CMK (cell line): ENCODE measurements around the gene SLC4A4.

Source experiments
- DNase-seq: peaks from one replicate; pipeline ENCODE4 v3.0.0-alpha.2; 2010; ENCODE audit warnings: low read depth

SLC4A4 gene

GRCh38 chr4:71338846-71339593, at the start of gene SLC4A4:
TSS of gene SLC4A4 (plus strand) at chr4:71339020.
- DNase-seq: no peak

GRCh38 chr4:71290074-71290473, 48.7 kb upstream of the SLC4A4 start:
- no peak for DNase-seq

GRCh38 chr4:71290476-71290875, 48.3 kb upstream of the SLC4A4 start:
- DNase-seq: no peak

- DNase-seq: no peak
Measured at GRCh38 chr4:71292228-71292627, 46.6 kb upstream of the SLC4A4 start.

- no peak for DNase-seq
Measured at GRCh38 chr4:71293705-71294104, 45.1 kb upstream of the SLC4A4 start.

- DNase-seq: no peak
Measured at GRCh38 chr4:71294301-71294700, 44.5 kb upstream of the SLC4A4 start.

GRCh38 chr4:71296945-71297344, 41.9 kb upstream of the SLC4A4 start:
- DNase-seq: no peak

- no peak for DNase-seq
Measured at GRCh38 chr4:71300362-71300761, 38.5 kb upstream of the SLC4A4 start.

- DNase-seq: no peak
Measured at GRCh38 chr4:71300964-71301363, 37.9 kb upstream of the SLC4A4 start.

GRCh38 chr4:71303287-71303686, 35.5 kb upstream of the SLC4A4 start:
- DNase-seq: no peak

GRCh38 chr4:71303850-71304249, 35.0 kb upstream of the SLC4A4 start:
- DNase-seq: no peak

GRCh38 chr4:71304289-71304850, 34.5 kb upstream of the SLC4A4 start:
- DNase-seq: no peak

- no peak for DNase-seq
Measured at GRCh38 chr4:71307729-71308128, 31.1 kb upstream of the SLC4A4 start.

- no peak for DNase-seq
Measured at GRCh38 chr4:71322425-71322824, 16.4 kb upstream of the SLC4A4 start.

- no peak for DNase-seq
Measured at GRCh38 chr4:71333368-71333767, 5.5 kb upstream of the SLC4A4 start.

GRCh38 chr4:71333960-71334359, 4.9 kb upstream of the SLC4A4 start:
- no peak for DNase-seq

GRCh38 chr4:71334465-71334882, 4.3 kb upstream of the SLC4A4 start:
- DNase-seq: no peak

GRCh38 chr4:71343670-71344466, 5.0 kb downstream of the SLC4A4 start:
- no peak for DNase-seq

GRCh38 chr4:71346710-71347109, 7.9 kb downstream of the SLC4A4 start:
- DNase-seq: no peak

- DNase-seq: no peak
Measured at GRCh38 chr4:71348586-71348985, 9.8 kb downstream of the SLC4A4 start.

GRCh38 chr4:71355045-71355444, 16.2 kb downstream of the SLC4A4 start:
- DNase-seq: no peak

GRCh38 chr4:71355971-71356370, 17.2 kb downstream of the SLC4A4 start:
- no peak for DNase-seq
